SK-N-SH (cell line): ENCODE measurements around the gene BIRC6. TPM values are rescaled to one million over a fixed set of nuclear protein-coding genes. Genes with fewer than 3 reads are reported as not detected.

Source experiments
- CTCF ChIA-PET: fragments of 300-600, 350-600 bp; formaldehyde crosslinking; extraction: SDS; loops from one replicate; lab custom pipeline; 2021; lab: Yijun Ruan, JAX
- POLR2A ChIA-PET: fragments of 350-600 bp; sonication (Branson Sonifier 250); formaldehyde crosslinking; extraction: SDS; loops from one replicate; lab custom pipeline; 2020; ENCODE audit warnings: antibody characterized with exemption, inconsistent platforms; lab: Yijun Ruan, JAX
- DNase-seq: peaks from one replicate; pipeline ENCODE4 v3.0.0; 2012
- H2AFZ ChIP-seq: fragments of 200-600 bp; sonication (generic); 2 replicates; pipeline ENCODE4 v1.8.1; 2016; ENCODE audit warnings: antibody characterized with exemption, mild to moderate bottlenecking, low read depth
- H3F3A ChIP-seq: fragments of 200-600 bp; sonication (generic); replicated peaks from 2 replicates; pipeline ENCODE3; 2016; ENCODE audit warnings: antibody characterized with exemption, mild to moderate bottlenecking; ENCODE audit not compliant: insufficient read depth
- H3K27ac ChIP-seq, 2 experiments: fragments of 200-500 bp in 1 of 2; fragments of 200-600 bp in 1 of 2; sonication (Bioruptor generic) in 1 of 2; sonication (generic), shearing (Covaris generic) in 1 of 2; 2 replicates each; pipeline versions ENCODE4 v1.5.1 to v1.6.1; 2014 to 2016; ENCODE audit warnings: low read depth in 2 of 2, inconsistent platforms in 1 of 2, low read length in 1 of 2, mild to moderate bottlenecking in 1 of 2, mixed read lengths in 1 of 2
- H3K27me3 ChIP-seq: fragments of 200-600 bp; sonication (generic), shearing (Covaris generic); 2 replicates; pipeline ENCODE4 v1.6.1; 2016; ENCODE audit warnings: mixed run types; ENCODE audit not compliant: insufficient read depth
- H3K36me3 ChIP-seq, 2 experiments: fragments of 200-500 bp in 1 of 2; fragments of 200-600 bp in 1 of 2; sonication (Bioruptor generic) in 1 of 2; sonication (generic) in 1 of 2; replicated peaks in 1 of 2; 2 replicates each; pipeline versions ENCODE3 to v1.5.1; 2014 to 2016; ENCODE audit warnings: low read length in 1 of 2, mild to moderate bottlenecking in 1 of 2; ENCODE audit not compliant: insufficient read depth in 2 of 2, control insufficient read depth in 1 of 2
- H3K4me1 ChIP-seq, 2 experiments: fragments of 200-500 bp in 1 of 2; fragments of 200-600 bp in 1 of 2; sonication (Bioruptor generic) in 1 of 2; sonication (generic), shearing (Covaris generic) in 1 of 2; 2 replicates each; pipeline versions ENCODE4 v1.5.1 to v1.6.1; 2014 to 2016; ENCODE audit warnings: low read depth in 1 of 2, low read length in 1 of 2, mixed run types in 1 of 2; ENCODE audit not compliant: insufficient read depth in 2 of 2, control insufficient read depth in 1 of 2
- H3K4me2 ChIP-seq: fragments of 200-600 bp; sonication (generic), shearing (Covaris generic); 2 replicates; pipeline ENCODE4 v1.6.1; 2017; ENCODE audit warnings: mixed run types
- H3K4me3 ChIP-seq, 2 experiments: fragments of 200-500 bp in 1 of 2; fragments of 200-600 bp in 1 of 2; sonication (Bioruptor generic) in 1 of 2; sonication (generic), shearing (Covaris generic) in 1 of 2; 2 replicates each; pipeline versions ENCODE4 v1.5.1 to v1.8.1; 2014 to 2016; ENCODE audit warnings: low read depth in 2 of 2, inconsistent platforms in 1 of 2, low read length in 1 of 2, mild to moderate bottlenecking in 1 of 2, mixed read lengths in 1 of 2, moderate library complexity in 1 of 2
- H3K79me2 ChIP-seq: fragments of 200-600 bp; sonication (generic); 2 replicates; pipeline ENCODE4 v1.8.1; 2017; ENCODE audit warnings: mild to moderate bottlenecking; ENCODE audit not compliant: insufficient read depth
- H3K9ac ChIP-seq: fragments of 200-600 bp; sonication (generic); 2 replicates; pipeline ENCODE4 v1.6.1; 2017; ENCODE audit warnings: mixed run types
- H3K9me2 ChIP-seq: fragments of 200-600 bp; sonication (generic); 2 replicates; pipeline ENCODE4 v1.6.1; 2017; ENCODE audit warnings: mixed run types
- H3K9me3 ChIP-seq: fragments of 200-600 bp; sonication (generic); 2 replicates; pipeline ENCODE4 v1.6.1; 2017; ENCODE audit warnings: mixed run types, mild to moderate bottlenecking, moderate library complexity
- H4K20me1 ChIP-seq: fragments of 200-600 bp; sonication (generic); 2 replicates; pipeline ENCODE4 v1.6.1; 2017; ENCODE audit warnings: mild to moderate bottlenecking, mixed run types; ENCODE audit not compliant: insufficient read depth
- EP300 ChIP-seq, 2 experiments: IDR thresholded peaks; 2 replicates each; pipeline versions ENCODE4 v1.4.0 to v1.6.1; 2012; ENCODE audit warnings: borderline replicate concordance in 1 of 2, low read depth in 1 of 2, low read length in 1 of 2
- FOSL2 ChIP-seq: IDR thresholded peaks from 2 replicates; pipeline ENCODE4 v1.4.0; 2012; ENCODE audit warnings: low read depth, mild to moderate bottlenecking, moderate library complexity, borderline replicate concordance
- FOXJ3 ChIP-seq: sonication (generic); formaldehyde crosslinking; IDR thresholded peaks from 2 replicates; pipeline ENCODE4 v1.5.1; 2020; ENCODE audit warnings: mild to moderate bottlenecking, missing genetic modification reagents
- FOXM1 ChIP-seq: IDR thresholded peaks from 2 replicates; pipeline ENCODE4 v1.4.0; 2012; ENCODE audit warnings: low read depth, mild to moderate bottlenecking
- GABPA ChIP-seq: IDR thresholded peaks from 2 replicates; pipeline ENCODE4 v1.4.0; 2012; ENCODE audit warnings: low read depth, mild to moderate bottlenecking
- GATA2 ChIP-seq: sonication (generic); formaldehyde crosslinking; IDR thresholded peaks from 2 replicates; pipeline ENCODE4 v1.5.0; 2020; ENCODE audit warnings: mild to moderate bottlenecking, missing genetic modification reagents
- JUND ChIP-seq: IDR thresholded peaks from 2 replicates; pipeline ENCODE4 v1.4.0; 2012
- NFIC ChIP-seq: IDR thresholded peaks from 2 replicates; pipeline ENCODE4 v1.4.0; 2012; ENCODE audit warnings: borderline replicate concordance
- NRF1 ChIP-seq: IDR thresholded peaks from 2 replicates; pipeline ENCODE4 v1.6.1; 2012; ENCODE audit warnings: low read depth, mild to moderate bottlenecking, low read length
- RCOR1 ChIP-seq: fragments of 150-350 bp; IDR thresholded peaks from 2 replicates; pipeline ENCODE4 v1.6.1; 2017; ENCODE audit warnings: antibody characterized with exemption, low read length
- RXRA ChIP-seq: IDR thresholded peaks from 2 replicates; pipeline ENCODE4 v1.4.0; 2012; ENCODE audit warnings: low read depth, mild to moderate bottlenecking, borderline replicate concordance
- SMC3 ChIP-seq: IDR thresholded peaks from 2 replicates; pipeline ENCODE4 v1.6.1; 2012; ENCODE audit warnings: low read depth, low read length, improper control_type of control experiment
- TAF1 ChIP-seq: IDR thresholded peaks from 2 replicates; pipeline ENCODE4 v1.6.1; 2012; ENCODE audit warnings: low read depth, mild to moderate bottlenecking, low read length, moderate library complexity, borderline replicate concordance
- TCF12 ChIP-seq: IDR thresholded peaks from 2 replicates; pipeline ENCODE4 v1.4.0; 2012
- TEAD4 ChIP-seq: IDR thresholded peaks from 2 replicates; pipeline ENCODE4 v1.4.0; 2012; ENCODE audit warnings: mild to moderate bottlenecking, borderline replicate concordance; ENCODE audit not compliant: insufficient read depth
- WGBS: methylation state at CpG from one replicate; pipeline ENCODE4 v1.1.6; 2017; ENCODE audit warnings: low lambda C conversion rate; 5-methylcytosine and 5-hydroxymethylcytosine counted together
- polyA plus RNA-seq, 3 experiments: library from polyadenylated mRNA; depleted of rRNA; stranded (reverse); fragments of >200 nt; gene quantifications; 2 replicates each; pipeline ENCODE4 v1.2.3, GENCODE V29; 2012
- TF ChIP-seq, protein P1 (sequence below): fragments of 150-350 bp; IDR thresholded peaks from 2 replicates; pipeline ENCODE4 v1.6.1; 2017; ENCODE audit warnings: antibody characterized with exemption, low read length, low read depth, borderline replicate concordance
- TF ChIP-seq, protein P2 (sequence below): fragments of 150-350 bp; IDR thresholded peaks from 2 replicates; pipeline ENCODE4 v1.6.1; 2016; ENCODE audit warnings: mild to moderate bottlenecking, low read depth, low read length
- TF ChIP-seq, protein P3 (sequence below): fragments of 200-600 bp; sonication (generic); IDR thresholded peaks from 2 replicates; pipeline ENCODE4 v1.6.1; 2017; ENCODE audit warnings: antibody characterized with exemption, mild to moderate bottlenecking, moderate library complexity
- TF ChIP-seq, protein P4 (sequence below): IDR thresholded peaks from 2 replicates; pipeline ENCODE4 v1.4.0; 2012; ENCODE audit warnings: low read depth, borderline replicate concordance

BIRC6 gene
- polyA plus RNA-seq, 1 of the 3 experiments (the other 2 are of a cell fraction), result 28.9 TPM

DNA sequence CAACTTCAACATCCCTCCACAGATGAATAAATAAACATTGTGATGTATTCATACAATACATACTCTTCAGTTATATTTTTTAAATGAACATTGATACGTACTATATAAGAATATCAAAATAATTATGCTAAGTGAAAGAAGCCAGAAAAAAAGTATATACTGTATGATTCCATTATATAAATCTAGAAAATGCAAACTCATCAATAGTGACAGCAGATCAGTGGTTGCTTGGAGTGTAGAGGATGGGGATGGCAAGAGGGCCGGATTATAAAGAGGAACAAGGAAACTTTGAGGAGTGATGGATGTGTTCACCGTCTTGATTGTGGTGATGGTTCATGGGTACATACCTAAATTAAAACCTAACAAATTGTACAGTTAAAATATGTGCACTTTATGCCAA lies 268.0 kb downstream of the BIRC6 start:
- DNase-seq, result no peak
- Histone ChIP-seq H3K9me2 (no peaks in the 10 kb centered on the region), H3K9me3 (no peaks in the 10 kb centered on the region), H4K20me1 (no peaks in the 10 kb centered on the region), H3K4me3 (no peak overlapping the region), H3K27ac (no peak overlapping the region), H3K4me1 (peaks cover 10% of the 10 kb centered on the region in 2 experiments; a peak in 2 of 4 replicates), H2AFZ (no peak overlapping the region), H3K27me3 (no peaks in the 10 kb centered on the region), H3K79me2 (peaks cover 12% of the 10 kb centered on the region), H3F3A (peaks cover 12% of the 10 kb centered on the region), H3K4me2 (no peak overlapping the region), H3K36me3 (peaks cover 0 to 13% of the 10 kb centered on the region in 2 experiments), H3K9ac (no peak overlapping the region)
- 86% methylated on average over 3 of the region's 3 CpGs for WGBS
- ChIA-PET CTCF (interaction anchor here (0.5 to 1.4 kb wide), 3 partner anchors 11 to 46 kb away, joined by 3 to 4 read pairs (median 3); no protein-coding TSS in a partner anchor), POLR2A (no interaction called here)
- TF ChIP-seq FOSL2 (no peak), SMC3 (no peak), RCOR1 (no peak), GATA2 (no peak), FOXM1 (no peak), TEAD4 (no peak), NFIC (no peak), EP300 (IDR thresholded peaks at IDR 0.05; ENCODE audit: borderline replicate concordance in 1 of 2, low read depth in 1 of 2, low read length in 1 of 2) (no peak), GABPA (no peak), NRF1 (no peak), TCF12 (no peak), RXRA (no peak), TAF1 (no peak), JUND (no peak), FOXJ3 (no peak)
- TF ChIP-seq, protein P1, sequence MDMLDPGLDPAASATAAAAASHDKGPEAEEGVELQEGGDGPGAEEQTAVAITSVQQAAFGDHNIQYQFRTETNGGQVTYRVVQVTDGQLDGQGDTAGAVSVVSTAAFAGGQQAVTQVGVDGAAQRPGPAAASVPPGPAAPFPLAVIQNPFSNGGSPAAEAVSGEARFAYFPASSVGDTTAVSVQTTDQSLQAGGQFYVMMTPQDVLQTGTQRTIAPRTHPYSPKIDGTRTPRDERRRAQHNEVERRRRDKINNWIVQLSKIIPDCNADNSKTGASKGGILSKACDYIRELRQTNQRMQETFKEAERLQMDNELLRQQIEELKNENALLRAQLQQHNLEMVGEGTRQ, result no peak
- TF ChIP-seq, protein P2, sequence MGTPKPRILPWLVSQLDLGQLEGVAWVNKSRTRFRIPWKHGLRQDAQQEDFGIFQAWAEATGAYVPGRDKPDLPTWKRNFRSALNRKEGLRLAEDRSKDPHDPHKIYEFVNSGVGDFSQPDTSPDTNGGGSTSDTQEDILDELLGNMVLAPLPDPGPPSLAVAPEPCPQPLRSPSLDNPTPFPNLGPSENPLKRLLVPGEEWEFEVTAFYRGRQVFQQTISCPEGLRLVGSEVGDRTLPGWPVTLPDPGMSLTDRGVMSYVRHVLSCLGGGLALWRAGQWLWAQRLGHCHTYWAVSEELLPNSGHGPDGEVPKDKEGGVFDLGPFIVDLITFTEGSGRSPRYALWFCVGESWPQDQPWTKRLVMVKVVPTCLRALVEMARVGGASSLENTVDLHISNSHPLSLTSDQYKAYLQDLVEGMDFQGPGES, result no peak
- TF ChIP-seq, protein P3, sequence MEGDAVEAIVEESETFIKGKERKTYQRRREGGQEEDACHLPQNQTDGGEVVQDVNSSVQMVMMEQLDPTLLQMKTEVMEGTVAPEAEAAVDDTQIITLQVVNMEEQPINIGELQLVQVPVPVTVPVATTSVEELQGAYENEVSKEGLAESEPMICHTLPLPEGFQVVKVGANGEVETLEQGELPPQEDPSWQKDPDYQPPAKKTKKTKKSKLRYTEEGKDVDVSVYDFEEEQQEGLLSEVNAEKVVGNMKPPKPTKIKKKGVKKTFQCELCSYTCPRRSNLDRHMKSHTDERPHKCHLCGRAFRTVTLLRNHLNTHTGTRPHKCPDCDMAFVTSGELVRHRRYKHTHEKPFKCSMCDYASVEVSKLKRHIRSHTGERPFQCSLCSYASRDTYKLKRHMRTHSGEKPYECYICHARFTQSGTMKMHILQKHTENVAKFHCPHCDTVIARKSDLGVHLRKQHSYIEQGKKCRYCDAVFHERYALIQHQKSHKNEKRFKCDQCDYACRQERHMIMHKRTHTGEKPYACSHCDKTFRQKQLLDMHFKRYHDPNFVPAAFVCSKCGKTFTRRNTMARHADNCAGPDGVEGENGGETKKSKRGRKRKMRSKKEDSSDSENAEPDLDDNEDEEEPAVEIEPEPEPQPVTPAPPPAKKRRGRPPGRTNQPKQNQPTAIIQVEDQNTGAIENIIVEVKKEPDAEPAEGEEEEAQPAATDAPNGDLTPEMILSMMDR, result no peak
- TF ChIP-seq, protein P4, sequence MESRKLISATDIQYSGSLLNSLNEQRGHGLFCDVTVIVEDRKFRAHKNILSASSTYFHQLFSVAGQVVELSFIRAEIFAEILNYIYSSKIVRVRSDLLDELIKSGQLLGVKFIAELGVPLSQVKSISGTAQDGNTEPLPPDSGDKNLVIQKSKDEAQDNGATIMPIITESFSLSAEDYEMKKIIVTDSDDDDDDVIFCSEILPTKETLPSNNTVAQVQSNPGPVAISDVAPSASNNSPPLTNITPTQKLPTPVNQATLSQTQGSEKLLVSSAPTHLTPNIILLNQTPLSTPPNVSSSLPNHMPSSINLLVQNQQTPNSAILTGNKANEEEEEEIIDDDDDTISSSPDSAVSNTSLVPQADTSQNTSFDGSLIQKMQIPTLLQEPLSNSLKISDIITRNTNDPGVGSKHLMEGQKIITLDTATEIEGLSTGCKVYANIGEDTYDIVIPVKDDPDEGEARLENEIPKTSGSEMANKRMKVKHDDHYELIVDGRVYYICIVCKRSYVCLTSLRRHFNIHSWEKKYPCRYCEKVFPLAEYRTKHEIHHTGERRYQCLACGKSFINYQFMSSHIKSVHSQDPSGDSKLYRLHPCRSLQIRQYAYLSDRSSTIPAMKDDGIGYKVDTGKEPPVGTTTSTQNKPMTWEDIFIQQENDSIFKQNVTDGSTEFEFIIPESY, result no peak
